GM23248 (cell line): ENCODE results near the gene RAMACL. TPM values are rescaled to one million over a fixed set of nuclear protein-coding genes. Genes with fewer than 3 reads are reported as not detected.

Source experiments
- DNase-seq: peaks from one replicate; pipeline ENCODE4 v3.0.0-alpha.2; 2015
- H2AFZ ChIP-seq: fragments of 200-600 bp; sonication (generic); 2 replicates; pipeline ENCODE4 v1.6.1; 2016; ENCODE audit warnings: antibody characterized with exemption
- H3F3A ChIP-seq: fragments of 200-600 bp; sonication (generic); 2 replicates; pipeline ENCODE4 v1.6.1; 2016; ENCODE audit warnings: mild to moderate bottlenecking, antibody characterized with exemption, mixed run types; ENCODE audit not compliant: insufficient read depth
- H3K27ac ChIP-seq: fragments of 200-600 bp; sonication (generic); 2 replicates; pipeline ENCODE4 v1.5.1; 2016; ENCODE audit warnings: mild to moderate bottlenecking
- H3K27me3 ChIP-seq: fragments of 200-600 bp; sonication (generic); replicated peaks from 2 replicates; pipeline ENCODE4 v1.6.1; 2016; ENCODE audit warnings: mild to moderate bottlenecking; ENCODE audit not compliant: insufficient read depth
- H3K36me3 ChIP-seq: fragments of 200-600 bp; sonication (generic); 2 replicates; pipeline ENCODE4 v1.6.1; 2016; ENCODE audit warnings: low read depth, mild to moderate bottlenecking
- H3K4me1 ChIP-seq: fragments of 200-600 bp; sonication (generic); 2 replicates; pipeline ENCODE4 v1.6.1; 2016; ENCODE audit warnings: mild to moderate bottlenecking; ENCODE audit not compliant: insufficient read depth
- H3K4me2 ChIP-seq: fragments of 200-600 bp; sonication (generic); one replicate; pipeline ENCODE4 v1.6.1; 2016; ENCODE audit warnings: mild to moderate bottlenecking; ENCODE audit not compliant: unreplicated experiment
- H3K4me3 ChIP-seq: fragments of 200-600 bp; sonication (generic); 2 replicates; pipeline ENCODE4 v1.5.1; 2016; ENCODE audit warnings: mild to moderate bottlenecking
- H3K79me2 ChIP-seq: fragments of 200-600 bp; sonication (generic); 2 replicates; pipeline ENCODE4 v1.6.1; 2016; ENCODE audit warnings: mild to moderate bottlenecking; ENCODE audit not compliant: insufficient read depth
- H3K9ac ChIP-seq: fragments of 200-600 bp; sonication (generic); 2 replicates; pipeline ENCODE4 v1.6.1; 2016; ENCODE audit warnings: mild to moderate bottlenecking
- H3K9me2 ChIP-seq: fragments of 200-600 bp; sonication (generic); 2 replicates; pipeline ENCODE4 v1.6.1; 2016; ENCODE audit warnings: mixed run types, mild to moderate bottlenecking, moderate library complexity; ENCODE audit not compliant: insufficient read depth
- H3K9me3 ChIP-seq: fragments of 200-600 bp; sonication (generic); one replicate; pipeline ENCODE4 v1.6.1; 2017; ENCODE audit warnings: low read depth
- H4K20me1 ChIP-seq: fragments of 200-600 bp; sonication (generic); 2 replicates; pipeline ENCODE4 v1.6.0; 2016; ENCODE audit not compliant: insufficient read depth
- EZH2 ChIP-seq: fragments of 200-600 bp; sonication (generic); IDR thresholded peaks from 2 replicates; pipeline ENCODE4 v1.6.1; 2018; ENCODE audit warnings: antibody characterized with exemption, mild to moderate bottlenecking; ENCODE audit not compliant: insufficient read depth, poor library complexity, severe bottlenecking
- EZH2phosphoT487 ChIP-seq: fragments of 200-600 bp; sonication (generic); IDR thresholded peaks from 2 replicates; pipeline ENCODE4 v1.6.1; 2018; ENCODE audit warnings: antibody characterized with exemption, moderate library complexity, mild to moderate bottlenecking, low read depth; ENCODE audit not compliant: insufficient read depth
- WGBS, 2 experiments: methylation state at CpG; one replicate each; pipeline ENCODE4 v1.1.6; 2015 to 2017; ENCODE audit warnings: low lambda C conversion rate in 2 of 2, low coverage in 1 of 2; ENCODE audit errors: missing lambda C conversion rate in 2 of 2; 5-methylcytosine and 5-hydroxymethylcytosine counted together
- in situ Hi-C: fragments of 300-500 bp; cut with MboI; formaldehyde crosslinking; loops from 2 replicates; pipeline ENCODE4 v1.15.0; 2020
- polyA plus RNA-seq: library from polyadenylated mRNA; unstranded; fragments of >200 nt; fragmentation: Nextera tagmentation; extraction: Ambion mirVana; gene quantifications from 2 replicates; pipeline ENCODE4 v1.2.1, GENCODE V29; 2016
- total RNA-seq: library from RNA; depleted of rRNA; stranded (reverse); fragments of >200 nt; shearing (Covaris generic); gene quantifications from 2 replicates; pipeline ENCODE4 v1.2.3, GENCODE V29; 2014

Gene RAMACL
- total and polyA plus RNA-seq, 2 experiments from 2014 or later: 0.31 to 2.1 TPM

- Histone ChIP-seq H3K9me2 (no peaks in the 10 kb centered on the region), H3K27me3 (no peaks in the 10 kb centered on the region), H3K4me2 (peak overlapping the region; percentile 57), H4K20me1 (no peaks in the 10 kb centered on the region), H3K9me3 (no peaks in the 10 kb centered on the region), H3K4me3 (no peak overlapping the region), H3K27ac (peak overlapping the region; percentile 96), H2AFZ (peak overlapping the region; percentile 60), H3K79me2 (peaks cover 65% of the 10 kb centered on the region), H3K9ac (peak overlapping the region; percentile 73), H3K36me3 (no peaks in the 10 kb centered on the region), H3K4me1 (peaks cover 60% of the 10 kb centered on the region), H3F3A (peaks cover 53% of the 10 kb centered on the region)
- in situ Hi-C loops: no loop called here
- TF ChIP-seq EZH2 (no peak), EZH2phosphoT487 (no peak)
- peak; percentile 98 for DNase-seq
- WGBS, 2 experiments: 48 to 51% methylated on average over 11 of the region's 11 CpGs
These were observed 12.1 kb upstream of the RAMACL start for GRCh38 chr6:166598441-166599138.

- Histone ChIP-seq H3K36me3 (no peaks in the 10 kb centered on the region), H3K4me1 (peaks cover 60% of the 10 kb centered on the region), H3K27ac (peak overlapping the region; percentile 96), H3K9ac (peak overlapping the region; percentile 62), H3K27me3 (no peaks in the 10 kb centered on the region), H3K79me2 (peaks cover 65% of the 10 kb centered on the region), H3K9me2 (no peaks in the 10 kb centered on the region), H3F3A (peaks cover 60% of the 10 kb centered on the region), H2AFZ (no peak overlapping the region), H3K4me2 (peak overlapping the region; percentile 57), H3K9me3 (no peaks in the 10 kb centered on the region), H4K20me1 (no peaks in the 10 kb centered on the region), H3K4me3 (no peak overlapping the region)
- 76 to 78% methylated on average over 10 of the region's 10 CpGs for WGBS, 2 experiments
- TF ChIP-seq EZH2phosphoT487: no peak
- no peak for TF ChIP-seq EZH2
- DNase-seq: no peak
- in situ Hi-C loops: no loop called here
These were observed 11.4 kb upstream of the RAMACL start for GRCh38 chr6:166597711-166598440.

- Histone ChIP-seq H3K36me3 (no peaks in the 10 kb centered on the region), H3K9ac (0 out of 2 replicates have a peak overlapping the region, but pooled peaks have one; percentile 65), H4K20me1 (no peaks in the 10 kb centered on the region), H3K27ac (peak overlapping the region; percentile 96; the same call in 1 of the 2 replicates), H2AFZ (no peak overlapping the region), H3K4me3 (no peak overlapping the region), H3K4me2 (peak overlapping the region; percentile 57), H3K4me1 (peaks cover 60% of the 10 kb centered on the region), H3K9me2 (no peaks in the 10 kb centered on the region), H3K79me2 (peaks cover 65% of the 10 kb centered on the region), H3K9me3 (no peaks in the 10 kb centered on the region), H3K27me3 (no peaks in the 10 kb centered on the region), H3F3A (peaks cover 63% of the 10 kb centered on the region)
- TF ChIP-seq EZH2 (no peak), EZH2phosphoT487 (no peak)
- DNase-seq: no peak
- 88 to 89% methylated on average over 15 of the region's 15 CpGs for WGBS, 2 experiments
- in situ Hi-C loops: no loop called here
These were observed 10.5 kb upstream of the RAMACL start for GRCh38 chr6:166596776-166597507.

- DNase-seq: no peak
- Histone ChIP-seq H2AFZ (no peak overlapping the region), H3K79me2 (peaks cover 65% of the 10 kb centered on the region), H3F3A (peaks cover 63% of the 10 kb centered on the region), H3K27ac (peak overlapping the region; percentile 96), H3K9me2 (no peaks in the 10 kb centered on the region), H3K4me2 (peak overlapping the region; percentile 78), H3K4me3 (peak overlapping the region; percentile 27; the same call in 1 of the 2 replicates), H3K9me3 (no peaks in the 10 kb centered on the region), H4K20me1 (no peaks in the 10 kb centered on the region), H3K36me3 (no peaks in the 10 kb centered on the region), H3K4me1 (peaks cover 57% of the 10 kb centered on the region), H3K9ac (peak overlapping the region; percentile 65), H3K27me3 (no peaks in the 10 kb centered on the region)
- WGBS, 2 experiments: 95% methylated on average over 6 of the region's 6 CpGs
- in situ Hi-C loops: no loop called here
- TF ChIP-seq EZH2: no peak
- no peak for TF ChIP-seq EZH2phosphoT487
These were observed 9.5 kb upstream of the RAMACL start for GRCh38 chr6:166595949-166596348.
